K562 (cell line): ENCODE results near the gene CLEC6A. TPM values are rescaled to one million over a fixed set of nuclear protein-coding genes. Genes with fewer than 3 reads are reported as not detected.

Source experiments
- ATAC-seq: fragments of 200-7000 bp; cut with Tn5 transposase; 3 replicates; pipeline ENCODE4 v1.9.1; 2020; ENCODE audit warnings: moderate library complexity
- BruUV-seq: library from RNA; stranded (reverse); fragments of 400-500 nt; replicated peaks from 2 replicates; lab custom pipeline; 2021; lab: Mats Ljungman, UMichigan
- CTCF ChIA-PET: fragments of 300-600 bp; formaldehyde crosslinking; extraction: SDS; loops from one replicate; lab custom pipeline; 2021; ENCODE audit warnings: low intra/inter-chr PET ratio; lab: Yijun Ruan, JAX
- POLR2A ChIA-PET: fragments of 300-600, 350-650 bp; sonication (Branson Sonifier 250); formaldehyde crosslinking; extraction: SDS; loops from one replicate; lab custom pipeline; 2021; ENCODE audit warnings: antibody characterized with exemption, inconsistent platforms; lab: Yijun Ruan, JAX
- DNase-seq, 4 experiments: peaks; one replicate each; pipeline versions ENCODE4 v3.0.0 to v3.0.0-alpha.2; 2011 to 2018; ENCODE audit warnings: low spot score in 3 of 4, mixed read lengths in 3 of 4; ENCODE audit errors: extremely low read depth in 1 of 4
- FAIRE-seq: peaks from 2 replicates; lab custom pipeline; 2011; peaks lifted over from hg19 to GRCh38; lab: Jason Lieb, UNC
- H2AFZ ChIP-seq: 2 replicates; pipeline ENCODE4 v1.6.0; 2011; ENCODE audit warnings: low read depth, low read length, control low read depth, inconsistent platforms
- H3K27ac ChIP-seq: fragments of 200-600 bp; 3 replicates; pipeline ENCODE4 v1.8.0; 2011; ENCODE audit warnings: low read depth, mild to moderate bottlenecking, control low read depth, inconsistent platforms, low read length, moderate library complexity, mixed read lengths; ENCODE audit errors: extremely low read depth
- H3K27me3 ChIP-seq, 2 experiments: fragments of 300-600 bp in 1 of 2; 2 replicates in 1 of 2; 3 replicates in 1 of 2; pipeline versions ENCODE4 v1.6.0 to v1.8.0; 2011; ENCODE audit warnings: inconsistent platforms in 2 of 2, low read length in 2 of 2, mild to moderate bottlenecking in 1 of 2, mixed read lengths in 1 of 2, moderate library complexity in 1 of 2; ENCODE audit not compliant: control insufficient read depth in 2 of 2, insufficient read depth in 2 of 2
- H3K36me3 ChIP-seq: fragments of 300-600 bp; 3 replicates; pipeline ENCODE4 v1.8.0; 2011; ENCODE audit warnings: mild to moderate bottlenecking, low read length, inconsistent platforms; ENCODE audit not compliant: control insufficient read depth, insufficient read depth
- H3K4me1 ChIP-seq, 2 experiments: fragments of 200-600 bp in 1 of 2; replicated peaks in 1 of 2; 2 replicates in 1 of 2; 3 replicates in 1 of 2; pipeline versions ENCODE4 v1.5.1 to v1.8.0; 2011; ENCODE audit warnings: inconsistent platforms in 2 of 2, low read length in 2 of 2, mild to moderate bottlenecking in 1 of 2, mixed read lengths in 1 of 2, moderate library complexity in 1 of 2; ENCODE audit not compliant: control insufficient read depth in 2 of 2, insufficient read depth in 2 of 2
- H3K4me2 ChIP-seq: 2 replicates; pipeline ENCODE4 v1.6.1; 2011; ENCODE audit warnings: low read length, control low read depth, inconsistent platforms, mixed read lengths; ENCODE audit not compliant: insufficient read depth
- H3K4me3 ChIP-seq: fragments of 200-600 bp; sonication (generic), shearing (Covaris generic); 2 replicates; pipeline ENCODE4 v1.5.1; 2016; ENCODE audit warnings: control low read depth, inconsistent platforms
- H3K79me2 ChIP-seq: fragments of 200-600 bp; 3 replicates; pipeline ENCODE4 v1.8.0; 2011; ENCODE audit warnings: low read length, inconsistent platforms; ENCODE audit not compliant: control insufficient read depth, insufficient read depth
- H3K9ac ChIP-seq, 2 experiments: 2 replicates each; pipeline versions ENCODE4 v1.6.0 to v1.6.1; 2011; ENCODE audit warnings: low read depth in 2 of 2, low read length in 2 of 2, control low read depth in 1 of 2, inconsistent platforms in 1 of 2, mild to moderate bottlenecking in 1 of 2, mixed read lengths in 1 of 2; ENCODE audit not compliant: insufficient read depth in 1 of 2
- H3K9me1 ChIP-seq: one replicate; pipeline ENCODE4 v1.6.0; 2011; ENCODE audit warnings: inconsistent platforms, mild to moderate bottlenecking, low read length, moderate library complexity; ENCODE audit not compliant: control insufficient read depth, insufficient read depth
- H3K9me3 ChIP-seq: replicated peaks from 2 replicates; pipeline ENCODE4 v1.5.1; 2011; ENCODE audit warnings: low read depth, low read length, inconsistent platforms; ENCODE audit not compliant: control insufficient read depth, insufficient read depth
- H4K20me1 ChIP-seq: replicated peaks from 2 replicates; pipeline ENCODE4 v1.6.1; 2011; ENCODE audit warnings: low read length, inconsistent platforms, mixed read lengths; ENCODE audit not compliant: control insufficient read depth, insufficient read depth
- CUX1 ChIP-seq: fragments of 200-800 bp; sonication (Bioruptor generic); IDR thresholded peaks from 2 replicates; pipeline ENCODE4 v1.6.1; 2016; ENCODE audit warnings: missing genetic modification characterization, missing compliant biosample characterization
- MAFG ChIP-seq: fragments of 450-650 bp; conservative IDR thresholded peaks from 2 replicates; pipeline ENCODE4 v1.6.1; 2016; ENCODE audit warnings: missing genetic modification characterization, missing compliant biosample characterization
- MBD2 ChIP-seq: sonication (generic); IDR thresholded peaks from 2 replicates; pipeline ENCODE4 v1.6.1; 2016; ENCODE audit warnings: low read depth, borderline replicate concordance
- YY1 ChIP-seq, 3 experiments: IDR thresholded peaks; 2 replicates each; pipeline ENCODE4 v1.6.1; 2011; ENCODE audit warnings: low read length in 2 of 3, mild to moderate bottlenecking in 2 of 3, moderate library complexity in 2 of 3, borderline replicate concordance in 1 of 3, control low read depth in 1 of 3, low read depth in 1 of 3; ENCODE audit not compliant: insufficient read depth in 3 of 3, insufficient replicate concordance in 2 of 3, control insufficient read depth in 1 of 3, insufficient read length in 1 of 3; ENCODE audit errors: extremely low read depth in 1 of 3
- WGBS: fragments of 100-300 bp; shearing (Covaris generic); methylation state at CpG from one replicate; pipeline ENCODE4 v1.1.6; 2016; ENCODE audit warnings: low coverage, mixed read lengths; ENCODE audit not compliant: insufficient coverage; ENCODE audit errors: missing lambda C conversion rate; 5-methylcytosine and 5-hydroxymethylcytosine counted together
- in situ Hi-C: fragments of 300-500 bp; cut with MboI; formaldehyde crosslinking; loops from 4 replicates; pipeline ENCODE4 v1.15.0; 2018; ENCODE audit warnings: inconsistent platforms, mixed read lengths
- intact Hi-C: fragments of 100-400 bp; cut with micrococcal nuclease; formaldehyde crosslinking; loops from 2 replicates; pipeline ENCODE4 v1.14.2; 2022
- polyA plus RNA-seq, 8 experiments: library from polyadenylated mRNA; depleted of rRNA in 4 of 8; stranded (reverse) in 5 of 8; unstranded in 3 of 8; fragments of >200 nt; fragmentation: Nextera tagmentation in 2 of 8; fragmentation: Illumina TruSeq in 1 of 8; extraction: Ambion mirVana in 2 of 8; extraction: Trizol in 1 of 8; gene quantifications; 2 replicates each; pipeline versions ENCODE4 v1.2.1 to v1.2.3, GENCODE V29; 2011 to 2014; ENCODE audit warnings: inconsistent platforms in 1 of 8, missing spikeins in 1 of 8
- total RNA-seq, 7 experiments: library from RNA; depleted of rRNA in 6 of 7; stranded (reverse); fragments of >200 nt in 6 of 7; fragmentation: Illumina TruSeq in 2 of 7; extraction: Trizol in 2 of 7; gene quantifications; 2 replicates each; pipeline versions ENCODE4 v1.2.1 to v1.2.3, GENCODE V29; 2011 to 2021; ENCODE audit warnings: low replicate concordance in 1 of 7

The CLEC6A gene
- total and polyA plus RNA-seq, 9 of the 15 experiments (the other 6 are each of a cell fraction or from before 2014, with no cell fraction given), result not detected

GRCh38 chr12:8508223-8508622 is 52.5 kb downstream of the CLEC6A start:
- H3K27me3 ChIP-seq, result peaks cover 0 to 15% of the 10 kb centered on the region in 2 experiments; a peak in 2 of 5 replicates

More at GRCh38 chr12:8508223-8508622, 52.5 kb downstream of the CLEC6A start:
- in situ Hi-C loops, result no loop called here
- ATAC-seq (no peak), DNase-seq (no peak), FAIRE-seq (no peak)
- H3K4me2 ChIP-seq, result no peak overlapping the region
- ChIA-PET POLR2A (no interaction called here), CTCF (no interaction called here)
- H3K79me2 ChIP-seq, result no peaks in the 10 kb centered on the region
- no peaks in the 10 kb centered on the region for H3K9me1 ChIP-seq
- no peaks in the 10 kb centered on the region for H3K36me3 ChIP-seq
- H3K4me1 ChIP-seq, result no peaks in the 10 kb centered on the region
- no peak overlapping the region for H3K9ac ChIP-seq
- no peak overlapping the region for H3K27ac ChIP-seq
- no peak overlapping the region for H3K4me3 ChIP-seq
- WGBS, result 0% methylated on average over 3 of the region's 3 CpGs
- no TSS peak for BruUV-seq
- H3K9me3 ChIP-seq, result no peaks in the 10 kb centered on the region
- no peak for TF ChIP-seq MAFG (tag)
- TF ChIP-seq YY1 (IDR thresholded peaks at IDR 0.05; ENCODE audit: borderline replicate concordance in 1 of 3, control insufficient read depth in 1 of 3, extremely low read depth in 1 of 3, insufficient read depth in 3 of 3, insufficient read length in 1 of 3, insufficient replicate concordance in 2 of 3, low read depth in 1 of 3, low read length in 2 of 3), result no peak
- TF ChIP-seq CUX1 (CRISPR knock-in tag), result no peak
- no peak for TF ChIP-seq MBD2
- H4K20me1 ChIP-seq, result no peaks in the 10 kb centered on the region
- intact Hi-C loops, result no loop called here
- H2AFZ ChIP-seq, result no peak overlapping the region
